K562 (cell line): ENCODE results near the gene SERPINA5. TPM values are rescaled to one million over a fixed set of nuclear protein-coding genes. Genes with fewer than 3 reads are reported as not detected.

Source experiments
- ATAC-seq: fragments of 200-7000 bp; cut with Tn5 transposase; 3 replicates; pipeline ENCODE4 v1.9.1; 2020; ENCODE audit warnings: moderate library complexity
- BruUV-seq: library from RNA; stranded (reverse); fragments of 400-500 nt; replicated peaks from 2 replicates; lab custom pipeline; 2021; lab: Mats Ljungman, UMichigan
- CTCF ChIA-PET: fragments of 300-600 bp; formaldehyde crosslinking; extraction: SDS; loops from one replicate; lab custom pipeline; 2021; ENCODE audit warnings: low intra/inter-chr PET ratio; lab: Yijun Ruan, JAX
- POLR2A ChIA-PET: fragments of 300-600, 350-650 bp; sonication (Branson Sonifier 250); formaldehyde crosslinking; extraction: SDS; loops from one replicate; lab custom pipeline; 2021; ENCODE audit warnings: antibody characterized with exemption, inconsistent platforms; lab: Yijun Ruan, JAX
- DNase-seq, 4 experiments: peaks; one replicate each; pipeline versions ENCODE4 v3.0.0 to v3.0.0-alpha.2; 2011 to 2018; ENCODE audit warnings: low spot score in 3 of 4, mixed read lengths in 3 of 4; ENCODE audit errors: extremely low read depth in 1 of 4
- FAIRE-seq: peaks from 2 replicates; lab custom pipeline; 2011; peaks lifted over from hg19 to GRCh38; lab: Jason Lieb, UNC
- H2AFZ ChIP-seq: 2 replicates; pipeline ENCODE4 v1.6.0; 2011; ENCODE audit warnings: low read depth, low read length, control low read depth, inconsistent platforms
- H3K27ac ChIP-seq: fragments of 200-600 bp; 3 replicates; pipeline ENCODE4 v1.8.0; 2011; ENCODE audit warnings: low read depth, mild to moderate bottlenecking, control low read depth, inconsistent platforms, low read length, moderate library complexity, mixed read lengths; ENCODE audit errors: extremely low read depth
- H3K27me3 ChIP-seq, 2 experiments: fragments of 300-600 bp in 1 of 2; 2 replicates in 1 of 2; 3 replicates in 1 of 2; pipeline versions ENCODE4 v1.6.0 to v1.8.0; 2011; ENCODE audit warnings: inconsistent platforms in 2 of 2, low read length in 2 of 2, mild to moderate bottlenecking in 1 of 2, mixed read lengths in 1 of 2, moderate library complexity in 1 of 2; ENCODE audit not compliant: control insufficient read depth in 2 of 2, insufficient read depth in 2 of 2
- H3K36me3 ChIP-seq: fragments of 300-600 bp; 3 replicates; pipeline ENCODE4 v1.8.0; 2011; ENCODE audit warnings: mild to moderate bottlenecking, low read length, inconsistent platforms; ENCODE audit not compliant: control insufficient read depth, insufficient read depth
- H3K4me1 ChIP-seq, 2 experiments: fragments of 200-600 bp in 1 of 2; replicated peaks in 1 of 2; 2 replicates in 1 of 2; 3 replicates in 1 of 2; pipeline versions ENCODE4 v1.5.1 to v1.8.0; 2011; ENCODE audit warnings: inconsistent platforms in 2 of 2, low read length in 2 of 2, mild to moderate bottlenecking in 1 of 2, mixed read lengths in 1 of 2, moderate library complexity in 1 of 2; ENCODE audit not compliant: control insufficient read depth in 2 of 2, insufficient read depth in 2 of 2
- H3K4me2 ChIP-seq: 2 replicates; pipeline ENCODE4 v1.6.1; 2011; ENCODE audit warnings: low read length, control low read depth, inconsistent platforms, mixed read lengths; ENCODE audit not compliant: insufficient read depth
- H3K4me3 ChIP-seq: fragments of 200-600 bp; sonication (generic), shearing (Covaris generic); 2 replicates; pipeline ENCODE4 v1.5.1; 2016; ENCODE audit warnings: control low read depth, inconsistent platforms
- H3K79me2 ChIP-seq: fragments of 200-600 bp; 3 replicates; pipeline ENCODE4 v1.8.0; 2011; ENCODE audit warnings: low read length, inconsistent platforms; ENCODE audit not compliant: control insufficient read depth, insufficient read depth
- H3K9ac ChIP-seq, 2 experiments: 2 replicates each; pipeline versions ENCODE4 v1.6.0 to v1.6.1; 2011; ENCODE audit warnings: low read depth in 2 of 2, low read length in 2 of 2, control low read depth in 1 of 2, inconsistent platforms in 1 of 2, mild to moderate bottlenecking in 1 of 2, mixed read lengths in 1 of 2; ENCODE audit not compliant: insufficient read depth in 1 of 2
- H3K9me1 ChIP-seq: one replicate; pipeline ENCODE4 v1.6.0; 2011; ENCODE audit warnings: inconsistent platforms, mild to moderate bottlenecking, low read length, moderate library complexity; ENCODE audit not compliant: control insufficient read depth, insufficient read depth
- H3K9me3 ChIP-seq: replicated peaks from 2 replicates; pipeline ENCODE4 v1.5.1; 2011; ENCODE audit warnings: low read depth, low read length, inconsistent platforms; ENCODE audit not compliant: control insufficient read depth, insufficient read depth
- H4K20me1 ChIP-seq: replicated peaks from 2 replicates; pipeline ENCODE4 v1.6.1; 2011; ENCODE audit warnings: low read length, inconsistent platforms, mixed read lengths; ENCODE audit not compliant: control insufficient read depth, insufficient read depth
- ELF4 ChIP-seq: fragments of 450-650 bp; formaldehyde crosslinking; IDR thresholded peaks from 2 replicates; pipeline ENCODE4 v1.4.0; 2022; ENCODE audit warnings: missing genetic modification characterization
- EP400 ChIP-seq: fragments of 450-650 bp; IDR thresholded peaks from 2 replicates; pipeline ENCODE4 v1.6.1; 2017; ENCODE audit warnings: antibody characterized with exemption, mild to moderate bottlenecking, moderate library complexity
- GABPB2 ChIP-seq: fragments of 250-450 bp; sonication (Bioruptor Pico); conservative IDR thresholded peaks from 2 replicates; pipeline ENCODE4 v1.5.1; 2021; ENCODE audit warnings: mild to moderate bottlenecking
- ILK ChIP-seq: fragments of 450-650 bp; IDR thresholded peaks from 2 replicates; pipeline ENCODE4 v1.6.1; 2016; ENCODE audit warnings: missing genetic modification characterization, low read depth, mild to moderate bottlenecking, missing compliant biosample characterization, moderate library complexity, borderline replicate concordance
- MTA1 ChIP-seq: fragments of 450-650 bp; IDR thresholded peaks from 2 replicates; pipeline ENCODE4 v1.6.1; 2017; ENCODE audit warnings: borderline replicate concordance
- NFIX ChIP-seq: fragments of 250-450 bp; sonication (Bioruptor Pico); IDR thresholded peaks from 2 replicates; pipeline ENCODE4 v1.4.0; 2020; ENCODE audit warnings: low read depth, mild to moderate bottlenecking, moderate library complexity
- NFXL1 ChIP-seq: fragments of 450-650 bp; formaldehyde crosslinking; IDR thresholded peaks from 2 replicates; pipeline ENCODE4 v1.4.0; 2021; ENCODE audit warnings: mild to moderate bottlenecking
- POLR2G ChIP-seq: fragments of 200-400 bp; formaldehyde crosslinking; IDR thresholded peaks from 2 replicates; pipeline ENCODE4 v1.6.1; 2017; ENCODE audit warnings: low read depth, mild to moderate bottlenecking, antibody characterized with exemption, low read length, moderate library complexity
- ZFP30 ChIP-seq: fragments of 250-450 bp; sonication (Bioruptor Pico); IDR thresholded peaks from 2 replicates; pipeline ENCODE4 v1.8.0; 2022; ENCODE audit warnings: moderate library complexity, mild to moderate bottlenecking, inconsistent platforms, borderline replicate concordance
- ZNF696 ChIP-seq: fragments of 250-450 bp; sonication (Bioruptor Pico); conservative IDR thresholded peaks from 2 replicates; pipeline ENCODE4 v1.4.0; 2020; ENCODE audit warnings: mild to moderate bottlenecking, moderate library complexity
- ZSCAN32 ChIP-seq: fragments of 450-650 bp; formaldehyde crosslinking; IDR thresholded peaks from 2 replicates; pipeline ENCODE4 v1.4.0; 2020; ENCODE audit warnings: mild to moderate bottlenecking, moderate library complexity
- WGBS: fragments of 100-300 bp; shearing (Covaris generic); methylation state at CpG from one replicate; pipeline ENCODE4 v1.1.6; 2016; ENCODE audit warnings: low coverage, mixed read lengths; ENCODE audit not compliant: insufficient coverage; ENCODE audit errors: missing lambda C conversion rate; 5-methylcytosine and 5-hydroxymethylcytosine counted together
- in situ Hi-C: fragments of 300-500 bp; cut with MboI; formaldehyde crosslinking; loops from 4 replicates; pipeline ENCODE4 v1.15.0; 2018; ENCODE audit warnings: inconsistent platforms, mixed read lengths
- intact Hi-C: fragments of 100-400 bp; cut with micrococcal nuclease; formaldehyde crosslinking; loops from 2 replicates; pipeline ENCODE4 v1.14.2; 2022
- polyA plus RNA-seq, 8 experiments: library from polyadenylated mRNA; depleted of rRNA in 4 of 8; stranded (reverse) in 5 of 8; unstranded in 3 of 8; fragments of >200 nt; fragmentation: Nextera tagmentation in 2 of 8; fragmentation: Illumina TruSeq in 1 of 8; extraction: Ambion mirVana in 2 of 8; extraction: Trizol in 1 of 8; gene quantifications; 2 replicates each; pipeline versions ENCODE4 v1.2.1 to v1.2.3, GENCODE V29; 2011 to 2014; ENCODE audit warnings: inconsistent platforms in 1 of 8, missing spikeins in 1 of 8
- total RNA-seq, 7 experiments: library from RNA; depleted of rRNA in 6 of 7; stranded (reverse); fragments of >200 nt in 6 of 7; fragmentation: Illumina TruSeq in 2 of 7; extraction: Trizol in 2 of 7; gene quantifications; 2 replicates each; pipeline versions ENCODE4 v1.2.1 to v1.2.3, GENCODE V29; 2011 to 2021; ENCODE audit warnings: low replicate concordance in 1 of 7
- TF ChIP-seq, protein P1 (sequence below): fragments of 450-650 bp; conservative IDR thresholded peaks from 2 replicates; pipeline ENCODE4 v1.6.1; 2016; ENCODE audit warnings: missing genetic modification characterization, low read depth, mild to moderate bottlenecking, control low read depth, missing compliant biosample characterization

The SERPINA5 gene
- total and polyA plus RNA-seq, 9 of the 15 experiments (the other 6 are each of a cell fraction or from before 2014, with no cell fraction given): 0.38 TPM; not detected in 8

DNA sequence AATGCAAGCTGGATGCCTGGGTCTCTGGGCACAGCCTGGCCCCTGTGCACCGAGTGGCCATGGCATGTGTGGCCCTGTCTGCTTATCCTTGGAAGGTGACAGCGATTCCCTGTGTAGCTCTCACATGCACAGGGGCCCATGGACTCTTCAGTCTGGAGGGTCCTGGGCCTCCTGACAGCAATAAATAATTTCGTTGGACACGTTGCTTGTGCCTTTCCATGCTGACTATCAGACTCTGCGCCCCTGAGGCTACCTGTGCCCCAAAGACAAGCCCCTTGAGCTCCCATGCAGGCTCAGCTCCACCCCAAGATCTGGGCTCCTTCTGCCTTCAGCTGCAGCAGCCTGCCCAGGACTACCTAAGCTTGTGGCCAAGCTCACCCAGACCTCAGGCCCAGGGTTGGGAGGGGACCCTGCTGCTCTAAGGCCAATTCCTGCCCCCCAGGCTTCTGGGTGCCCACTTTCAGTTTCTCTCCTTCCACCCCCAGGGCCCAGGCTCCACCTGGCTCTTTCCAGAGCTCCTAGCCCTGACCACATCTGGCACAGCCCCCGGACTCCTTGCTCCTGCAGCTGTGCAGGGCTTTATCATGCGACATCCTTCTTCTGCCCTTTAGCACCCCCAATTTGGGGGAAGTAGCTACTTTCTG, 42.8 kb downstream of the SERPINA5 start:
- Histone ChIP-seq H2AFZ (no peak overlapping the region), H3K4me1 (no peaks in the 10 kb centered on the region), H3K79me2 (no peaks in the 10 kb centered on the region), H3K27ac (no peak overlapping the region), H3K9me1 (no peaks in the 10 kb centered on the region), H3K9me3 (no peaks in the 10 kb centered on the region), H3K36me3 (no peaks in the 10 kb centered on the region), H3K4me2 (no peak overlapping the region), H4K20me1 (no peaks in the 10 kb centered on the region), H3K9ac (no peak overlapping the region), H3K27me3 (no peaks in the 10 kb centered on the region), H3K4me3 (no peak overlapping the region)
- WGBS: 0% methylated on average over 7 of the region's 7 CpGs
- FAIRE-seq (no peak), DNase-seq (no peak), ATAC-seq (no peak)
- in situ Hi-C loops: no loop called here
- intact Hi-C loops: no loop called here
- BruUV-seq: no TSS peak
- CTCF ChIA-PET: no interaction called here
- POLR2A ChIA-PET: no interaction called here
- TF ChIP-seq ZSCAN32 (CRISPR knock-in tag): no peak
- no peak for TF ChIP-seq NFXL1 (CRISPR knock-in tag)
- no peak for TF ChIP-seq MTA1
- TF ChIP-seq GABPB2 (CRISPR knock-in tag): no peak
- TF ChIP-seq, protein P1, sequence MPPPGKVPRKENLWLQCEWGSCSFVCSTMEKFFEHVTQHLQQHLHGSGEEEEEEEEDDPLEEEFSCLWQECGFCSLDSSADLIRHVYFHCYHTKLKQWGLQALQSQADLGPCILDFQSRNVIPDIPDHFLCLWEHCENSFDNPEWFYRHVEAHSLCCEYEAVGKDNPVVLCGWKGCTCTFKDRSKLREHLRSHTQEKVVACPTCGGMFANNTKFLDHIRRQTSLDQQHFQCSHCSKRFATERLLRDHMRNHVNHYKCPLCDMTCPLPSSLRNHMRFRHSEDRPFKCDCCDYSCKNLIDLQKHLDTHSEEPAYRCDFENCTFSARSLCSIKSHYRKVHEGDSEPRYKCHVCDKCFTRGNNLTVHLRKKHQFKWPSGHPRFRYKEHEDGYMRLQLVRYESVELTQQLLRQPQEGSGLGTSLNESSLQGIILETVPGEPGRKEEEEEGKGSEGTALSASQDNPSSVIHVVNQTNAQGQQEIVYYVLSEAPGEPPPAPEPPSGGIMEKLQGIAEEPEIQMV: no peak
- no peak for TF ChIP-seq ZNF696 (CRISPR knock-in tag)
- TF ChIP-seq ZFP30: no peak
- TF ChIP-seq POLR2G: no peak
- TF ChIP-seq ELF4 (CRISPR knock-in tag): no peak
- no peak for TF ChIP-seq EP400
- no peak for TF ChIP-seq NFIX
- TF ChIP-seq ILK: no peak
